ENCODE measurements around the gene PTCHD1.

PTCHD1 gene

DNA sequence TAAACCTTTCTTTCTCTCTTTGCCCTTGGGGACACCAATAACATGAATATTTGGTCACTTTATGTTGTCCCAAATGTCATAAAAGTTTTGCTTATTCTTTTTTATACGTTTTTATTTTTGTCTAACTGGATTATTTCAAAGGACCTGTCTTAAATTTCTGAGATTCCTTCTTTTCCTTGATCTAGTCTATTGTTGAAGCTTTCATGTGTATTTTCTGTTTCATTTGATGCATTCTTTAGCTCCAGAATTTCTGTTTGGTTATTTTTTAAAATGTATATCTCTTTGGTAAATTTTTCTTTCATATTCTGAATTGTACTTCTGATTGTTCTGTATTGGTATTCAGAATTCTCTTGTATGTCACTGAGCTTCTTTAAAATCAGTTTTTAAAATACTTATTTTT lies 88.3 kb downstream of the PTCHD1 start:
- DNase-seq, result no peak

DNA sequence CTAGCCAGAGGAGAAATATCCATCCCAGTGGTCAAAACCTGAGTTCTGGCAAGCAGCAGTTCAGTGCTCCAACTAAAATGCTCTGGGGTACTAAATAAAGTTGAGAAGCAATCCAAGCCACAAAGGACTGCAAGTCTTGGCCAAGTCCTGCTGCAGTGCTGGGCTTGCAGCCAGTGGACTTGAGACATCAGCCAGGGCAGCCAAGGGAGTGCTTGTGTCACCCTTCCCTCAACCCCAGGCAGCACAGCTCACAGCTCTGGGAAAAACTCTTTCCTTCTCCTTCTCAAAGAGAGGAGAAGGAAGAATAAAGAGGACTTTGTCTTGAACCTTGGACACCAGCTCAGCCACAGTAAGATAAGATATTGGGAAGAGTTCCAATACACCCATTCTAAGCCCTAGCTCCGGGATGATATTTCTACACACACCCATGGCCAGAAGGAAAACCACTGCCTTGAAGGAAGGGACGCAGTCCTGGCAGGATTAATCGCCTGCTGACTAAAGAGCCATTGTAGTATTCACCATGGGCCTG lies 99.8 kb downstream of the PTCHD1 start:
- DNase-seq, result no peak

DNA sequence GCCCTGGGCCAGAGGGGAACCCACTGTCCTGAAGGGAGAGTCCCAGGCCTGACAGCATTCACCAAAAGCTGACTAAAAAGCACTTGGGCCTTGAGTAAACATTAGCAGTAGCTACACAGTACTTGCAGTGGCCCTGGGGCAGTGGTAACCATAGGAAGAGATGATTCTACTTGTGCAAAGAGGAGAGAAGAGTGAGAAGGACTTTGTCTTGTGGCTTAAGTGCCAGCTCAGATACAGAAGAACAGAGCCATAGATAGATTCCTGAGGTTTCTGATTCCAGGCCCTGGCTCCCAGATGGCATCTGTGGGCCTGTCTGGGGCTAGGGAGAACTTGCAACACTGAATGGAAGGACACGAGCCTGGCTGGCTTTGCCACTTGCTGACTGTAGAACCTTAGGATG lies 100.5 kb downstream of the PTCHD1 start:
- DNase-seq, result no peak

DNA sequence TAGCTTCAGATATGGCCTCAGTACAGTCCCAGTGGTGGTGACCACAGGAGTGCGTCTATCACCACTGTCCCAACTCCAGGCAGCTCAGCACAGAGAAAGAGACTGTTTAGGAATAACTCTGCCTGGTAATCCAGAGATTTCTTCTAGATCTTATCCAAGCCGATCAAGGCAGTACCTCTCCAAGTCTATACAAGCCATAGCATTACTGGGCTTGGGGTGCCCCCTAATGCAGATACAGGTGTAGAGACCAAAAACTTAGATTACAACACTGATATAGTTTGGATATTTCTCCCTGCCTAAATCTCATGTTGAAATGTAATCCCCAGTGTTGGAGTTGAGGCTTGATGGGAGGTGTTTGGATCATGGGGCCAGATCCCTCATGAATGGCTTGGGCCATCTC lies 100.9 kb downstream of the PTCHD1 start:
- DNase-seq, result no peak

DNA sequence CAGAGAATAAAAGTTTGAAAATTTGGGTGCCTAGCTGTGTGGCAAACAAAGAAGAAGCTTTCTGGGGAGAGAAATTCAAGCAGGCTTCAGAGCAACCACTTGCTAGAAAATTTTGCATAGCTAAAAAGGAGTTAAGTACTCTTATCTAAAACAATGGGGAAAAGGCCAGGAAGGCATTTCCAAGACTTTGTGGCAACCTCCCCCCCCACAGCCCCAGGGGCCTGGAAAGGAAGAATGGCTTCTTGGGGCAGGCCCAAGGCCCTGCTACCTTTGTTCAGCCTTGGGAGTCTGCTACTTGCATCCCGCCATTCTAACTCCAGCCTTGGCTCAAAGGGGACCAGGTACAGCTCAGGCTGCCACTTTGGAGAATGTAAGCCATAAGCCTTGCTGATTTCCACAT lies 102.2 kb downstream of the PTCHD1 start:
- DNase-seq, result no peak

DNA sequence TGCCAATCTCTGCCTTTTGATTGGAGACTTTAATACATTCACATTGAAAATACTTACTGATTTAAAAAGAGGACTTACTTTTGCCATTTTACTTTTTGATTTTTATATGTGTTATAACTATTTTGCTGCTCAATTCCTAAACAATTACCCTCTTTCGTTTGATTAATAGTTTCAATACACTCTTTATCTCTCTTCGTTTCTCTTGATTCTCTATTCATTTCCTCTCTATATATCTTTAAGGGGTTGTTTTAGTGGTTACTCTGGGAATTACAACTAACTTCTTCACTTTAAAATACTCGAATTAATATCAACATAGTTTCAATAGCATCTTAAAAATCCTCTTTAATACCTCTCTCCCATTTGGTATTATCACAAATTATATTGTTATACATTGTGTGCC lies 116.6 kb downstream of the PTCHD1 start:
- DNase-seq, result no peak

Measured in hematopoietic multipotent progenitor cell treated with erythropoietin and hydrocortisone succinate and interleukin-3 and kit ligand, for 8 days (in vitro differentiated cells).